GM12878 (cell line): ENCODE data around the gene CABYR. TPM values are rescaled to one million over a fixed set of nuclear protein-coding genes. Genes with fewer than 3 reads are reported as not detected.

ENCODE experiments used
- ATAC-seq: fragments of 200-7000 bp; cut with Tn5 transposase; 3 replicates; pipeline ENCODE4 v1.9.1; 2020; ENCODE audit warnings: mild to moderate bottlenecking, moderate library complexity
- BruUV-seq: library from RNA; stranded (reverse); fragments of 400-500 nt; replicated peaks from 2 replicates; lab custom pipeline; 2021; lab: Mats Ljungman, UMichigan
- CTCF ChIA-PET: fragments of 300-600 bp; sonication (Branson Sonifier 250); formaldehyde crosslinking; extraction: SDS; loops from one replicate; lab custom pipeline; 2021; ENCODE audit warnings: inconsistent platforms; lab: Yijun Ruan, JAX
- POLR2A ChIA-PET: fragments of 350-600 bp; formaldehyde crosslinking; extraction: SDS; loops from one replicate; lab custom pipeline; 2021; ENCODE audit warnings: inconsistent platforms; lab: Charles Lee
- RAD21 ChIA-PET: fragments of 300-600 bp; sonication (Branson Sonifier 250); formaldehyde crosslinking; loops from one replicate; lab custom pipeline; 2023; ENCODE audit warnings: antibody characterized with exemption; ENCODE audit not compliant: unreplicated experiment; lab: Charles Lee
- SMC1A ChIA-PET: fragments of 300-600 bp; sonication (Branson Sonifier 250); formaldehyde crosslinking; loops from one replicate; lab custom pipeline; 2023; ENCODE audit not compliant: unreplicated experiment, uncharacterized antibody; lab: Charles Lee
- DNase-seq: peaks from one replicate; pipeline ENCODE4 v3.0.0-alpha.2; 2011; ENCODE audit warnings: low read depth, low spot score
- FAIRE-seq: peaks from 3 replicates; lab custom pipeline; 2011; peaks lifted over from hg19 to GRCh38; lab: Jason Lieb, UNC
- H2AFZ ChIP-seq: 2 replicates; pipeline ENCODE4 v1.6.0; 2011; ENCODE audit warnings: low read depth, low read length, control low read depth; ENCODE audit not compliant: control insufficient read depth
- H3K27ac ChIP-seq: 2 replicates; pipeline ENCODE4 v1.5.1; 2011; ENCODE audit warnings: control low read depth; ENCODE audit not compliant: control insufficient read depth, insufficient read depth
- H3K27me3 ChIP-seq, 2 experiments: replicated peaks in 1 of 2; 2 replicates each; pipeline versions ENCODE4 v1.6.0 to v1.6.1; 2011; ENCODE audit warnings: low read length in 1 of 2; ENCODE audit not compliant: control insufficient read depth in 2 of 2, insufficient read depth in 2 of 2
- H3K36me3 ChIP-seq, 2 experiments: 2 replicates each; pipeline ENCODE4 v1.5.1; 2011; ENCODE audit warnings: low read length in 1 of 2; ENCODE audit not compliant: control insufficient read depth in 2 of 2, insufficient read depth in 2 of 2
- H3K4me1 ChIP-seq: 2 replicates; pipeline ENCODE4 v1.6.1; 2011; ENCODE audit warnings: mild to moderate bottlenecking, low read length, moderate library complexity, mixed read lengths; ENCODE audit not compliant: control insufficient read depth, insufficient read depth
- H3K4me2 ChIP-seq: 2 replicates; pipeline ENCODE4 v1.6.0; 2011; ENCODE audit warnings: control low read depth; ENCODE audit not compliant: control insufficient read depth, insufficient read depth
- H3K4me3 ChIP-seq: fragments of 200-600 bp; sonication (generic); 2 replicates; pipeline ENCODE4 v1.5.1; 2016
- H3K79me2 ChIP-seq: 2 replicates; pipeline ENCODE4 v1.6.0; 2011; ENCODE audit warnings: low read length; ENCODE audit not compliant: control insufficient read depth, insufficient read depth
- H3K9ac ChIP-seq: 2 replicates; pipeline ENCODE4 v1.8.0; 2011; ENCODE audit warnings: low read length, control low read depth, mixed read lengths; ENCODE audit not compliant: control insufficient read depth, insufficient read depth
- H3K9me3 ChIP-seq: replicated peaks from 3 replicates; pipeline ENCODE4 v1.5.1; 2011; ENCODE audit warnings: mild to moderate bottlenecking, low read length; ENCODE audit not compliant: control insufficient read depth, insufficient read depth
- H4K20me1 ChIP-seq: 2 replicates; pipeline ENCODE4 v1.6.0; 2011; ENCODE audit not compliant: control insufficient read depth, insufficient read depth
- KDM1A ChIP-seq: fragments of 200-600 bp; sonication (generic); IDR thresholded peaks from 2 replicates; pipeline ENCODE4 v1.6.1; 2016; ENCODE audit warnings: borderline replicate concordance
- POLR2AphosphoS2 ChIP-seq: IDR thresholded peaks from 2 replicates; pipeline ENCODE4 v1.6.1; 2011; ENCODE audit warnings: low read depth, mild to moderate bottlenecking, low read length, improper control_type of control experiment, moderate library complexity
- RAD51 ChIP-seq: fragments of 450-650 bp; IDR thresholded peaks from 2 replicates; pipeline ENCODE4 v1.6.1; 2016; ENCODE audit warnings: moderate library complexity, mild to moderate bottlenecking, inconsistent platforms
- RUNX3 ChIP-seq: IDR thresholded peaks from 2 replicates; pipeline ENCODE4 v1.6.1; 2012; ENCODE audit warnings: low read length, inconsistent platforms
- SMAD5 ChIP-seq: IDR thresholded peaks from 2 replicates; pipeline ENCODE4 v1.6.1; 2016; ENCODE audit warnings: antibody characterized with exemption, low read depth
- SPI1 ChIP-seq: IDR thresholded peaks from 2 replicates; pipeline ENCODE4 v1.6.1; 2011; ENCODE audit warnings: low read depth, mild to moderate bottlenecking, low read length, moderate library complexity, borderline replicate concordance; ENCODE audit not compliant: insufficient read depth
- SREBF1 ChIP-seq: IDR thresholded peaks from 2 replicates; pipeline ENCODE4 v1.6.1; 2012; ENCODE audit warnings: mild to moderate bottlenecking, low read length
- WGBS: methylation state at CpG from one replicate; pipeline ENCODE4 v1.1.6; 2016; ENCODE audit warnings: low lambda C conversion rate; ENCODE audit not compliant: insufficient replicate concordance, insufficient coverage; ENCODE audit errors: missing lambda C conversion rate; 5-methylcytosine and 5-hydroxymethylcytosine counted together
- in situ Hi-C: fragments of 300-500 bp; cut with MboI; formaldehyde crosslinking; loops from 9 replicates; pipeline ENCODE4 v1.14.3; 2018; ENCODE audit warnings: mixed read lengths
- intact Hi-C: fragments of 100-400 bp; cut with micrococcal nuclease; formaldehyde crosslinking; loops from one replicate; pipeline ENCODE4 v1.14.2; 2022; ENCODE audit not compliant: unreplicated experiment
- polyA plus RNA-seq, 11 experiments: library from polyadenylated mRNA; depleted of rRNA in 4 of 11; unstranded in 6 of 11; stranded (reverse) in 5 of 11; fragments of >200 nt; fragmentation: Nextera tagmentation in 4 of 11; fragmentation: Illumina TruSeq in 1 of 11; extraction: Ambion mirVana in 4 of 11; extraction: Trizol in 1 of 11; gene quantifications; 1 replicate in 1 of 11; 2 replicates in 10 of 11; pipeline versions ENCODE4 v1.2.1 to v1.2.3, GENCODE V29; 2011 to 2016; ENCODE audit warnings: inconsistent platforms in 2 of 11, missing spikeins in 2 of 11, low read depth in 1 of 11
- total RNA-seq, 4 experiments: library from RNA; depleted of rRNA in 3 of 4; stranded (reverse); fragments of >200 nt in 3 of 4; fragmentation: Illumina TruSeq in 1 of 4; extraction: Trizol in 1 of 4; gene quantifications; 2 replicates each; pipeline versions ENCODE4 v1.2.1 to v1.2.3, GENCODE V29; 2013 to 2021
- TF ChIP-seq, protein P1 (sequence below): fragments of 450-650 bp; IDR thresholded peaks from 2 replicates; pipeline ENCODE4 v1.6.1; 2017; ENCODE audit warnings: mild to moderate bottlenecking

CABYR gene
- total and polyA plus RNA-seq, 10 of the 15 experiments (the other 5 are each of a cell fraction or from before 2014, with no cell fraction given): 0.29 to 2.8 (median 1.7) TPM

GRCh38 chr18:24114924-24115549 is 23.8 kb upstream of the CABYR start (continued):
- no peak for TF ChIP-seq KDM1A
- TF ChIP-seq SREBF1: no peak
- TF ChIP-seq, protein P1, sequence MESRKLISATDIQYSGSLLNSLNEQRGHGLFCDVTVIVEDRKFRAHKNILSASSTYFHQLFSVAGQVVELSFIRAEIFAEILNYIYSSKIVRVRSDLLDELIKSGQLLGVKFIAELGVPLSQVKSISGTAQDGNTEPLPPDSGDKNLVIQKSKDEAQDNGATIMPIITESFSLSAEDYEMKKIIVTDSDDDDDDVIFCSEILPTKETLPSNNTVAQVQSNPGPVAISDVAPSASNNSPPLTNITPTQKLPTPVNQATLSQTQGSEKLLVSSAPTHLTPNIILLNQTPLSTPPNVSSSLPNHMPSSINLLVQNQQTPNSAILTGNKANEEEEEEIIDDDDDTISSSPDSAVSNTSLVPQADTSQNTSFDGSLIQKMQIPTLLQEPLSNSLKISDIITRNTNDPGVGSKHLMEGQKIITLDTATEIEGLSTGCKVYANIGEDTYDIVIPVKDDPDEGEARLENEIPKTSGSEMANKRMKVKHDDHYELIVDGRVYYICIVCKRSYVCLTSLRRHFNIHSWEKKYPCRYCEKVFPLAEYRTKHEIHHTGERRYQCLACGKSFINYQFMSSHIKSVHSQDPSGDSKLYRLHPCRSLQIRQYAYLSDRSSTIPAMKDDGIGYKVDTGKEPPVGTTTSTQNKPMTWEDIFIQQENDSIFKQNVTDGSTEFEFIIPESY: no peak
- TF ChIP-seq POLR2AphosphoS2: no peak
- no peak for TF ChIP-seq SMAD5

DNA sequence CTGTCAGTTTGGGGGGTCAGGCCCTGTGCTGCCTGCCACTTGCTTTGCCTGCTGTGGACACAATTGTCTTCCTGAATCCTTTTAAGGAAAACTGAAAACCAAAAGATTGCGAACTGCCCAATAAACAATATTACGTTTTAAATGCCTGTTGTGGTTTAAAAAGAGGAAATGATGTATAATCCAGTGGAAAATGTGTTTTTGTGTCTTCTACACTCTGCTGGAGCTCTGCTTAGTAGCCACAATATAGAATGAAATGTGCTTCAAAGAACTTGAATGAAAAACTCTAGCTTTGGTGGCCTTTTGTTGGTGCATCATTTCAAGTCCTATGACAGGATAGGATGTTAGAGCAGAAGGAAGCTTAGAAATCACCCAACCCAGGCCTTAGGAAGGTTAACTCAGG is 23.2 kb upstream of the CABYR start:
- ATAC-seq: no peak
- ChIA-PET CTCF (interaction anchor here (0.5 to 2.1 kb wide), 10 partner anchors 20 to 1462 kb away, joined by 3 to 8 read pairs (median 3); no protein-coding TSS in a partner anchor), POLR2A (no interaction called here), RAD21 (interaction anchor here (1.1 to 1.9 kb wide), 3 partner anchors 99 to 291 kb away, joined by 3 to 4 read pairs (median 3); no protein-coding TSS in a partner anchor), SMC1A (interaction anchor here (0.7 to 1.6 kb wide), 7 partner anchors 16 to 488 kb away, joined by 3 to 4 read pairs (median 3); no protein-coding TSS in a partner anchor)
- Histone ChIP-seq H4K20me1 (no peaks in the 10 kb centered on the region), H2AFZ (no peak overlapping the region), H3K79me2 (no peaks in the 10 kb centered on the region), H3K27ac (no peak overlapping the region), H3K4me2 (no peak overlapping the region), H3K9me3 (no peaks in the 10 kb centered on the region), H3K4me3 (no peak overlapping the region), H3K9ac (no peak overlapping the region), H3K4me1 (no peaks in the 10 kb centered on the region), H3K36me3 (peaks cover 3 to 13% of the 10 kb centered on the region in 2 experiments; a peak in 3 of 4 replicates), H3K27me3 (no peaks in the 10 kb centered on the region)
- intact Hi-C loops (loop anchor here (5.0 kb wide), 1 partner anchor 288 kb away; no protein-coding TSS in a partner anchor), in situ Hi-C loops (loop anchor here (5.0 kb wide), 1 partner anchor 283 kb away; no protein-coding TSS in a partner anchor)
- WGBS: 35% methylated on average over 2 of the region's 2 CpGs
- BruUV-seq: no TSS peak
- DNase-seq: no peak
- no peak for FAIRE-seq
- TF ChIP-seq SPI1: peak; percentile 39; the same call in 1 of the 2 replicates
- no peak for TF ChIP-seq RAD51
- peak; percentile 19; the same call in 1 of the 2 replicates for TF ChIP-seq RUNX3
